Hematopoietic multipotent progenitor cell treated with erythropoietin and hydrocortisone succinate and interleukin-3 and kit ligand, for 17 days (in vitro differentiated cells): ENCODE measurements around the gene RIPPLY1.

Source experiments
- DNase-seq: peaks from one replicate; pipeline ENCODE4 v3.0.0-alpha.2; 2015; ENCODE audit warnings: low spot score

The RIPPLY1 gene

GRCh38 chrX:106903291-106903824 lies at the start of gene RIPPLY1:
Gene RIPPLY1 (minus strand): TSS chrX:106903341. CDS start chrX:106903287, 54 bp downstream.
- DNase-seq: no peak

GRCh38 chrX:106952538-106952937 lies 49.4 kb upstream of the RIPPLY1 start:
- DNase-seq: no peak

GRCh38 chrX:106952089-106952488 lies 48.9 kb upstream of the RIPPLY1 start:
- DNase-seq: no peak

GRCh38 chrX:106951230-106951629 lies 48.1 kb upstream of the RIPPLY1 start:
- DNase-seq: no peak

- no peak for DNase-seq
Measured at GRCh38 chrX:106950381-106950780, 47.2 kb upstream of the RIPPLY1 start.

- no peak for DNase-seq
Measured at GRCh38 chrX:106949366-106949765, 46.2 kb upstream of the RIPPLY1 start.

GRCh38 chrX:106948641-106949040 lies 45.5 kb upstream of the RIPPLY1 start:
- no peak for DNase-seq

GRCh38 chrX:106946464-106946863 lies 43.3 kb upstream of the RIPPLY1 start:
- DNase-seq: no peak

GRCh38 chrX:106940068-106940467 lies 36.9 kb upstream of the RIPPLY1 start:
- no peak for DNase-seq

GRCh38 chrX:106939566-106939965 lies 36.4 kb upstream of the RIPPLY1 start:
- DNase-seq: no peak

GRCh38 chrX:106936246-106936645 lies 33.1 kb upstream of the RIPPLY1 start:
- no peak for DNase-seq

- DNase-seq: no peak
Measured at GRCh38 chrX:106935175-106935574, 32.0 kb upstream of the RIPPLY1 start.

GRCh38 chrX:106933538-106933961 lies 30.4 kb upstream of the RIPPLY1 start:
- no peak for DNase-seq

GRCh38 chrX:106932960-106933537 lies 29.9 kb upstream of the RIPPLY1 start:
- DNase-seq: no peak

GRCh38 chrX:106932492-106932923 lies 29.4 kb upstream of the RIPPLY1 start:
- no peak for DNase-seq

GRCh38 chrX:106931831-106932491 lies 28.8 kb upstream of the RIPPLY1 start:
- DNase-seq: no peak

GRCh38 chrX:106928227-106928626 lies 25.1 kb upstream of the RIPPLY1 start:
- no peak for DNase-seq

- DNase-seq: no peak
Measured at GRCh38 chrX:106927700-106928099, 24.6 kb upstream of the RIPPLY1 start.

- no peak for DNase-seq
Measured at GRCh38 chrX:106927023-106927422, 23.9 kb upstream of the RIPPLY1 start.

- DNase-seq: no peak
Measured at GRCh38 chrX:106921637-106922036, 18.5 kb upstream of the RIPPLY1 start.

- no peak for DNase-seq
Measured at GRCh38 chrX:106919932-106920452, 16.9 kb upstream of the RIPPLY1 start, which contains the start of gene CLDN2. Gene CLDN2 (plus strand): TSS chrX:106920402. CDS start chrX:106928229, 7,827 bp downstream.

GRCh38 chrX:106917830-106918500 lies 14.8 kb upstream of the RIPPLY1 start:
- no peak for DNase-seq

GRCh38 chrX:106912864-106913263 lies 9.7 kb upstream of the RIPPLY1 start:
- DNase-seq: no peak
